ENCODE measurements around the gene AFDN. TPM values are rescaled to one million over a fixed set of nuclear protein-coding genes. Genes with fewer than 3 reads are reported as not detected.

AFDN gene
- total and polyA plus RNA-seq, 2 experiments from 2014 or later = 66.9 to 200 TPM

DNA sequence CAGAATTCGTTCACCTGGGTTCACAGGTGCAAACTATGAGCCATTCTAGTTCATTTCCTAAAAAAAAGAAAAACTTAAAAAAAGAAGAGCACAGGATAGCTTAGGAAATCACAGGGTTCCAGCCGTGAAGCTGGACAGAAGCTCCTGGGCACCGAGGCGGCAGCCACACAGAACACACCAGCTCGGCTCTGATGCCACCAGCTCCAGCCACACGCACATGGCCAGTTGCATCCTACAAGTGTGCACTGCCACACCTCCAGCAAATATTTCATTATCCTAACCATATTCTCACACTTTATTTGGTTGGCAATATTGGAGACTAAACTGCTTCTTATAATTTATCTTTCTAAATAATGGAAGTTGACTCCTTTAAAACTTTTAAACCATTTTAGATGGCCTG is 26.2 kb upstream of the AFDN start (continued):
- TF ChIP-seq, protein P1, sequence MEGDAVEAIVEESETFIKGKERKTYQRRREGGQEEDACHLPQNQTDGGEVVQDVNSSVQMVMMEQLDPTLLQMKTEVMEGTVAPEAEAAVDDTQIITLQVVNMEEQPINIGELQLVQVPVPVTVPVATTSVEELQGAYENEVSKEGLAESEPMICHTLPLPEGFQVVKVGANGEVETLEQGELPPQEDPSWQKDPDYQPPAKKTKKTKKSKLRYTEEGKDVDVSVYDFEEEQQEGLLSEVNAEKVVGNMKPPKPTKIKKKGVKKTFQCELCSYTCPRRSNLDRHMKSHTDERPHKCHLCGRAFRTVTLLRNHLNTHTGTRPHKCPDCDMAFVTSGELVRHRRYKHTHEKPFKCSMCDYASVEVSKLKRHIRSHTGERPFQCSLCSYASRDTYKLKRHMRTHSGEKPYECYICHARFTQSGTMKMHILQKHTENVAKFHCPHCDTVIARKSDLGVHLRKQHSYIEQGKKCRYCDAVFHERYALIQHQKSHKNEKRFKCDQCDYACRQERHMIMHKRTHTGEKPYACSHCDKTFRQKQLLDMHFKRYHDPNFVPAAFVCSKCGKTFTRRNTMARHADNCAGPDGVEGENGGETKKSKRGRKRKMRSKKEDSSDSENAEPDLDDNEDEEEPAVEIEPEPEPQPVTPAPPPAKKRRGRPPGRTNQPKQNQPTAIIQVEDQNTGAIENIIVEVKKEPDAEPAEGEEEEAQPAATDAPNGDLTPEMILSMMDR (conservative IDR thresholded peaks at IDR 0.05; ENCODE audit: low read depth in 2 of 2) = no peak
- TF ChIP-seq POLR2AphosphoS5 (IDR thresholded peaks at IDR 0.05; ENCODE audit: low read depth) (no peak), JUNB (IDR thresholded peaks at IDR 0.05; ENCODE audit: unreplicated experiment) (no peak), EZH2 (IDR thresholded peaks at IDR 0.05; ENCODE audit: low read depth, unreplicated experiment) (no peak), EZH2phosphoT487 (IDR thresholded peaks at IDR 0.05; ENCODE audit: unreplicated experiment) (no peak)
- TF ChIP-seq, protein P2, sequence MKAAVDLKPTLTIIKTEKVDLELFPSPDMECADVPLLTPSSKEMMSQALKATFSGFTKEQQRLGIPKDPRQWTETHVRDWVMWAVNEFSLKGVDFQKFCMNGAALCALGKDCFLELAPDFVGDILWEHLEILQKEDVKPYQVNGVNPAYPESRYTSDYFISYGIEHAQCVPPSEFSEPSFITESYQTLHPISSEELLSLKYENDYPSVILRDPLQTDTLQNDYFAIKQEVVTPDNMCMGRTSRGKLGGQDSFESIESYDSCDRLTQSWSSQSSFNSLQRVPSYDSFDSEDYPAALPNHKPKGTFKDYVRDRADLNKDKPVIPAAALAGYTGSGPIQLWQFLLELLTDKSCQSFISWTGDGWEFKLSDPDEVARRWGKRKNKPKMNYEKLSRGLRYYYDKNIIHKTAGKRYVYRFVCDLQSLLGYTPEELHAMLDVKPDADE (IDR thresholded peaks at IDR 0.05) = no peak

DNA sequence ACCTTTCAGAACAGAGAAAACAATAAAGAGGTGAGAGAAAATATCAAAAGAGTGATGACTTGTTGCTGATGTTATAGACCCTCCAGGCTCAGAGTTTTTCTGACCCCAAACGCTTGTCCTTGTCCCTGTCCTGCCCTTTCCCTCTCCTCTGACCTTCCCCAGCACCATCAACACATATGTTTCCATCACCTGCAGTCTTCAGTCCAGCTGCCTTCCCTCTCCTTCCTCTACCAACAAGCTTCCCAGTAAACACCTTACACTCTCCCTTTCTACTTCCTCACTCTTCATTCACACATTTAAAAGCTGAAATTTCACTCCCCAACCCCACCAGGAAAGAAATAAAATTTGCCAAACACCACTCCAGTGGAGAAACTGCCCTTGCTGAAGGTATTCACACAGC is 25.4 kb upstream of the AFDN start:
- H3F3A ChIP-seq (replicated peaks; ENCODE audit: low read depth) = no peaks in the 10 kb centered on the region
- no peak for ATAC-seq
- peaks cover 18% of the 10 kb centered on the region for H3K4me1 ChIP-seq (ENCODE audit: insufficient read depth)
- no peak overlapping the region for H3K27ac ChIP-seq (ENCODE audit: low read depth)
- Mint-ChIP-seq H3K36me3 (ENCODE audit: low read depth) (no peaks in the 10 kb centered on the region), H3K27ac (no peak overlapping the region), H3K9me3 (no peaks in the 10 kb centered on the region), H3K4me1 (peaks cover 24% of the 10 kb centered on the region), H3K4me3 (no peak overlapping the region), H3K27me3 (ENCODE audit: insufficient read depth, low read depth, poor library complexity) (peaks cover 2% of the 10 kb centered on the region)
- no peaks in the 10 kb centered on the region for H3K27me3 ChIP-seq (ENCODE audit: insufficient read depth)
- no peak overlapping the region for H3K4me3 ChIP-seq
- H4K20me1 ChIP-seq (replicated peaks; ENCODE audit: insufficient read depth) = no peaks in the 10 kb centered on the region
- no peak for DNase-seq (ENCODE audit: low spot score)
- H3K36me3 ChIP-seq (ENCODE audit: insufficient read depth) = no peaks in the 10 kb centered on the region
- no peak overlapping the region for H2AFZ ChIP-seq
- H3K9me2 ChIP-seq (ENCODE audit: insufficient read depth) = 0 out of 2 replicates have a peak, but pooled peaks cover 4% of the 10 kb centered on the region
- no peak overlapping the region for H3K4me2 ChIP-seq
- no peaks in the 10 kb centered on the region for H3K79me2 ChIP-seq (replicated peaks; ENCODE audit: insufficient read depth)
- TF ChIP-seq ZNF114 (CRISPR knock-in tag; IDR thresholded peaks at IDR 0.05) (no peak), EZH2 (IDR thresholded peaks at IDR 0.05; ENCODE audit: low read depth, unreplicated experiment) (no peak), POLR2AphosphoS5 (IDR thresholded peaks at IDR 0.05; ENCODE audit: low read depth) (no peak), JUNB (IDR thresholded peaks at IDR 0.05; ENCODE audit: unreplicated experiment) (no peak), NANOG (IDR thresholded peaks at IDR 0.05; ENCODE audit: borderline replicate concordance) (no peak), CREB1 (CRISPR knock-in tag; IDR thresholded peaks at IDR 0.05; ENCODE audit: low read depth) (no peak), EZH2phosphoT487 (IDR thresholded peaks at IDR 0.05; ENCODE audit: unreplicated experiment) (no peak), ZNF331 (CRISPR knock-in tag; IDR thresholded peaks at IDR 0.05; ENCODE audit: low read depth) (no peak)
- TF ChIP-seq, protein P3, sequence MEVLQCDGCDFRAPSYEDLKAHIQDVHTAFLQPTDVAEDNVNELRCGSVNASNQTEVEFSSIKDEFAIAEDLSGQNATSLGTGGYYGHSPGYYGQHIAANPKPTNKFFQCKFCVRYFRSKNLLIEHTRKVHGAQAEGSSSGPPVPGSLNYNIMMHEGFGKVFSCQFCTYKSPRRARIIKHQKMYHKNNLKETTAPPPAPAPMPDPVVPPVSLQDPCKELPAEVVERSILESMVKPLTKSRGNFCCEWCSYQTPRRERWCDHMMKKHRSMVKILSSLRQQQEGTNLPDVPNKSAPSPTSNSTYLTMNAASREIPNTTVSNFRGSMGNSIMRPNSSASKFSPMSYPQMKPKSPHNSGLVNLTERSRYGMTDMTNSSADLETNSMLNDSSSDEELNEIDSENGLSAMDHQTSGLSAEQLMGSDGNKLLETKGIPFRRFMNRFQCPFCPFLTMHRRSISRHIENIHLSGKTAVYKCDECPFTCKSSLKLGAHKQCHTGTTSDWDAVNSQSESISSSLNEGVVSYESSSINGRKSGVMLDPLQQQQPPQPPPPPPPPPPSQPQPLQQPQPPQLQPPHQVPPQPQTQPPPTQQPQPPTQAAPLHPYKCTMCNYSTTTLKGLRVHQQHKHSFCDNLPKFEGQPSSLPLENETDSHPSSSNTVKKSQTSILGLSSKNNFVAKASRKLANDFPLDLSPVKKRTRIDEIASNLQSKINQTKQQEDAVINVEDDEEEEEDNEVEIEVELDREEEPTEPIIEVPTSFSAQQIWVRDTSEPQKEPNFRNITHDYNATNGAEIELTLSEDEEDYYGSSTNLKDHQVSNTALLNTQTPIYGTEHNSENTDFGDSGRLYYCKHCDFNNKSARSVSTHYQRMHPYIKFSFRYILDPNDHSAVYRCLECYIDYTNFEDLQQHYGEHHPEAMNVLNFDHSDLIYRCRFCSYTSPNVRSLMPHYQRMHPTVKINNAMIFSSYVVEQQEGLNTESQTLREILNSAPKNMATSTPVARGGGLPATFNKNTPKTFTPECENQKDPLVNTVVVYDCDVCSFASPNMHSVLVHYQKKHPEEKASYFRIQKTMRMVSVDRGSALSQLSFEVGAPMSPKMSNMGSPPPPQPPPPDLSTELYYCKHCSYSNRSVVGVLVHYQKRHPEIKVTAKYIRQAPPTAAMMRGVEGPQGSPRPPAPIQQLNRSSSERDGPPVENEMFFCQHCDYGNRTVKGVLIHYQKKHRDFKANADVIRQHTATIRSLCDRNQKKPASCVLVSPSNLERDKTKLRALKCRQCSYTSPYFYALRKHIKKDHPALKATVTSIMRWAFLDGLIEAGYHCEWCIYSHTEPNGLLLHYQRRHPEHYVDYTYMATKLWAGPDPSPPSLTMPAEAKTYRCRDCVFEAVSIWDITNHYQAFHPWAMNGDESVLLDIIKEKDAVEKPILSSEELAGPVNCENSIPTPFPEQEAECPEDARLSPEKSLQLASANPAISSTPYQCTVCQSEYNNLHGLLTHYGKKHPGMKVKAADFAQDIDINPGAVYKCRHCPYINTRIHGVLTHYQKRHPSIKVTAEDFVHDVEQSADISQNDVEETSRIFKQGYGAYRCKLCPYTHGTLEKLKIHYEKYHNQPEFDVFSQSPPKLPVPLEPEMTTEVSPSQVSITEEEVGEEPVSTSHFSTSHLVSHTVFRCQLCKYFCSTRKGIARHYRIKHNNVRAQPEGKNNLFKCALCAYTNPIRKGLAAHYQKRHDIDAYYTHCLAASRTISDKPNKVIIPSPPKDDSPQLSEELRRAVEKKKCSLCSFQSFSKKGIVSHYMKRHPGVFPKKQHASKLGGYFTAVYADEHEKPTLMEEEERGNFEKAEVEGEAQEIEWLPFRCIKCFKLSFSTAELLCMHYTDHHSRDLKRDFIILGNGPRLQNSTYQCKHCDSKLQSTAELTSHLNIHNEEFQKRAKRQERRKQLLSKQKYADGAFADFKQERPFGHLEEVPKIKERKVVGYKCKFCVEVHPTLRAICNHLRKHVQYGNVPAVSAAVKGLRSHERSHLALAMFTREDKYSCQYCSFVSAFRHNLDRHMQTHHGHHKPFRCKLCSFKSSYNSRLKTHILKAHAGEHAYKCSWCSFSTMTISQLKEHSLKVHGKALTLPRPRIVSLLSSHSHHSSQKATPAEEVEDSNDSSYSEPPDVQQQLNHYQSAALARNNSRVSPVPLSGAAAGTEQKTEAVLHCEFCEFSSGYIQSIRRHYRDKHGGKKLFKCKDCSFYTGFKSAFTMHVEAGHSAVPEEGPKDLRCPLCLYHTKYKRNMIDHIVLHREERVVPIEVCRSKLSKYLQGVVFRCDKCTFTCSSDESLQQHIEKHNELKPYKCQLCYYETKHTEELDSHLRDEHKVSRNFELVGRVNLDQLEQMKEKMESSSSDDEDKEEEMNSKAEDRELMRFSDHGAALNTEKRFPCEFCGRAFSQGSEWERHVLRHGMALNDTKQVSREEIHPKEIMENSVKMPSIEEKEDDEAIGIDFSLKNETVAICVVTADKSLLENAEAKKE (CRISPR knock-in tag; IDR thresholded peaks at IDR 0.05) = no peak
- TF ChIP-seq, protein P1 (conservative IDR thresholded peaks at IDR 0.05; ENCODE audit: low read depth in 2 of 2) = no peak
